Epidermal melanocyte (primary cell): ENCODE measurements around the gene RASIP1.
"Not testable (repeated sequence)": the region's sequence is repeated elsewhere in the genome, so short reads cannot be mapped to it uniquely, and the experiment has no call there.

ENCODE experiments used
- DNase-seq: peaks from one replicate; pipeline ENCODE4 v3.0.0; 2011; ENCODE audit warnings: low spot score; ENCODE audit not compliant: insufficient read length

RASIP1 gene

GRCh38 chr19:48731452-48731851, 9.0 kb downstream of the RASIP1 start:
- DNase-seq: no peak

- DNase-seq: no peak
Observed at GRCh38 chr19:48728911-48729664, 11.3 kb downstream of the RASIP1 start.

GRCh38 chr19:48726556-48726955, 13.9 kb downstream of the RASIP1 start:
- no peak for DNase-seq

- DNase-seq: peak; percentile 93
Observed at GRCh38 chr19:48724796-48725753, 15.3 kb downstream of the RASIP1 start.

- no peak for DNase-seq
Observed at GRCh38 chr19:48722196-48722708, 18.2 kb downstream of the RASIP1 start.

- DNase-seq: peak; percentile 100
Observed at GRCh38 chr19:48720613-48721296, 19.7 kb downstream of the RASIP1 start.

- no peak for DNase-seq
Observed at GRCh38 chr19:48720251-48720612, 20.2 kb downstream of the RASIP1 start.

- no peak for DNase-seq
Observed at GRCh38 chr19:48719263-48720171, 20.9 kb downstream of the RASIP1 start, which contains the start of gene MAMSTR. TSS of gene MAMSTR (minus strand) at chr19:48719725. CDS start at chr19:48719031, 694 bp downstream.

GRCh38 chr19:48718711-48719231, 21.6 kb downstream of the RASIP1 start:
- DNase-seq: no peak

- not testable (repeated sequence) for DNase-seq
Observed at GRCh38 chr19:48718106-48718505, 22.3 kb downstream of the RASIP1 start.

GRCh38 chr19:48716562-48717291, 23.7 kb downstream of the RASIP1 start:
- no peak for DNase-seq

GRCh38 chr19:48715681-48716171, 24.7 kb downstream of the RASIP1 start:
- no peak for DNase-seq

GRCh38 chr19:48714759-48715675, 25.4 kb downstream of the RASIP1 start:
- no peak for DNase-seq

- DNase-seq: peak; percentile 100
Observed at GRCh38 chr19:48713864-48714755, 26.3 kb downstream of the RASIP1 start.

GRCh38 chr19:48713041-48713863, 27.2 kb downstream of the RASIP1 start:
- no peak for DNase-seq

GRCh38 chr19:48711106-48711662, 29.2 kb downstream of the RASIP1 start:
- no peak for DNase-seq
